Liver (tissue), 9 donors: ENCODE measurements around the gene NRSN2. TPM values are rescaled to one million over a fixed set of nuclear protein-coding genes. Genes with fewer than 3 reads are reported as not detected.
A peak's percentile ranks its signal among the peaks of the same experiment; 100 is the strongest.

Source experiments
- DNase-seq: peaks from one replicate; pipeline ENCODE4 v3.0.0-alpha.2; 2017; ENCODE audit warnings: low spot score
- H3K27ac ChIP-seq, 2 donors: one replicate each; pipeline ENCODE4 v1.7.0; 2013; ENCODE audit warnings: inconsistent platforms in 2 of 2, low read length in 2 of 2, control low read depth in 1 of 2, low read depth in 1 of 2, mild to moderate bottlenecking in 1 of 2
- H3K27me3 ChIP-seq, 4 donors: one replicate each; pipeline versions ENCODE4 v1.6.1 to v1.7.0; 2013; ENCODE audit warnings: low read length in 3 of 4, inconsistent platforms in 1 of 4, mild to moderate bottlenecking in 1 of 4, moderate library complexity in 1 of 4; ENCODE audit not compliant: control insufficient read depth in 4 of 4, insufficient read depth in 4 of 4
- H3K36me3 ChIP-seq, 4 donors: one replicate each; pipeline versions ENCODE4 v1.6.1 to v1.7.0; 2013; ENCODE audit warnings: low read length in 3 of 4, mild to moderate bottlenecking in 3 of 4, low read depth in 1 of 4, moderate library complexity in 1 of 4; ENCODE audit not compliant: control insufficient read depth in 4 of 4, insufficient read depth in 3 of 4
- H3K4me1 ChIP-seq, 4 donors: one replicate each; pipeline versions ENCODE4 v1.6.1 to v1.7.0; 2013; ENCODE audit warnings: low read length in 3 of 4, mild to moderate bottlenecking in 3 of 4, moderate library complexity in 1 of 4; ENCODE audit not compliant: control insufficient read depth in 4 of 4, insufficient read depth in 4 of 4
- H3K4me3 ChIP-seq, 3 donors: one replicate each; pipeline versions ENCODE4 v1.6.1 to v1.7.0; 2013; ENCODE audit warnings: low read length in 3 of 3, control low read depth in 1 of 3, low read depth in 1 of 3, mild to moderate bottlenecking in 1 of 3
- H3K9ac ChIP-seq, 2 donors: one replicate each; pipeline ENCODE4 v1.7.0; 2013; ENCODE audit warnings: low read length in 2 of 2, mild to moderate bottlenecking in 2 of 2, moderate library complexity in 2 of 2, control low read depth in 1 of 2, low read depth in 1 of 2
- H3K9me3 ChIP-seq, 4 donors: one replicate each; pipeline versions ENCODE4 v1.6.1 to v1.7.0; 2013; ENCODE audit warnings: low read length in 3 of 4; ENCODE audit not compliant: control insufficient read depth in 4 of 4
- ATF3 ChIP-seq: IDR thresholded peaks from 2 replicates; pipeline ENCODE4 v1.6.1; 2016; ENCODE audit warnings: antibody characterized with exemption
- EGR1 ChIP-seq, 2 donors: IDR thresholded peaks; 2 replicates each; pipeline ENCODE4 v1.6.1; 2016 to 2018; ENCODE audit warnings: antibody characterized with exemption in 2 of 2, low read depth in 2 of 2
- FOXA2 ChIP-seq: IDR thresholded peaks from 2 replicates; pipeline ENCODE4 v1.6.1; 2016; ENCODE audit warnings: antibody characterized with exemption
- GABPA ChIP-seq, 2 donors: IDR thresholded peaks in 1 of 2; conservative IDR thresholded peaks in 1 of 2; 2 replicates each; pipeline ENCODE4 v1.6.1; 2016; ENCODE audit warnings: antibody characterized with exemption in 2 of 2, mild to moderate bottlenecking in 1 of 2, moderate library complexity in 1 of 2
- HNF4A ChIP-seq, 2 donors: conservative IDR thresholded peaks; 2 replicates each; pipeline ENCODE4 v1.6.1; 2016; ENCODE audit warnings: antibody characterized with exemption in 2 of 2, mild to moderate bottlenecking in 2 of 2
- HNF4G ChIP-seq: IDR thresholded peaks from 2 replicates; pipeline ENCODE4 v1.6.1; 2016; ENCODE audit warnings: antibody characterized with exemption
- JUND ChIP-seq, 2 donors: IDR thresholded peaks; 2 replicates each; pipeline ENCODE4 v1.6.1; 2016; ENCODE audit warnings: antibody characterized with exemption in 2 of 2
- MAX ChIP-seq: IDR thresholded peaks from 2 replicates; pipeline ENCODE4 v1.6.1; 2016; ENCODE audit warnings: antibody characterized with exemption
- RAD21 ChIP-seq, 2 donors: IDR thresholded peaks; 2 replicates each; pipeline ENCODE4 v1.6.1; 2016; ENCODE audit warnings: antibody characterized with exemption in 2 of 2, mild to moderate bottlenecking in 2 of 2
- REST ChIP-seq: IDR thresholded peaks from 2 replicates; pipeline ENCODE4 v1.6.1; 2016; ENCODE audit warnings: antibody characterized with exemption, mild to moderate bottlenecking
- SP1 ChIP-seq: IDR thresholded peaks from 2 replicates; pipeline ENCODE4 v1.6.1; 2018; ENCODE audit warnings: antibody characterized with exemption, mild to moderate bottlenecking
- TAF1 ChIP-seq: conservative IDR thresholded peaks from 2 replicates; pipeline ENCODE4 v1.6.1; 2016; ENCODE audit warnings: antibody characterized with exemption, mild to moderate bottlenecking
- WGBS: extraction: QIAGEN DNeasy Blood & Tissue Kit; methylation state at CpG from one replicate; pipeline ENCODE4 v1.1.7; 2013; 5-methylcytosine and 5-hydroxymethylcytosine counted together
- polyA plus RNA-seq, 2 donors: library from polyadenylated mRNA; stranded (reverse) in 1 of 2; unstranded in 1 of 2; fragments of 200-250 nt in 1 of 2; fragments of >200 nt in 1 of 2; fragmentation: Nextera tagmentation in 1 of 2; extraction: Ambion mirVana in 1 of 2; gene quantifications; one replicate each; pipeline versions ENCODE4 v1.2.1 to v1.2.3, GENCODE V29; 2013 to 2015
- total RNA-seq, 2 donors: library from RNA; depleted of rRNA; stranded (reverse); fragments of >200 nt; gene quantifications; one replicate each; pipeline ENCODE4 v1.2.3, GENCODE V29; 2014
- donor health status: healthy.
- donor health status: healthy.
- donor health status: healthy.
- donor health status: healthy.
- donor health status: healthy.

NRSN2 gene
- total and polyA plus RNA-seq, 4 donors: 1.9 to 12.0 (median 4.7) TPM

DNA sequence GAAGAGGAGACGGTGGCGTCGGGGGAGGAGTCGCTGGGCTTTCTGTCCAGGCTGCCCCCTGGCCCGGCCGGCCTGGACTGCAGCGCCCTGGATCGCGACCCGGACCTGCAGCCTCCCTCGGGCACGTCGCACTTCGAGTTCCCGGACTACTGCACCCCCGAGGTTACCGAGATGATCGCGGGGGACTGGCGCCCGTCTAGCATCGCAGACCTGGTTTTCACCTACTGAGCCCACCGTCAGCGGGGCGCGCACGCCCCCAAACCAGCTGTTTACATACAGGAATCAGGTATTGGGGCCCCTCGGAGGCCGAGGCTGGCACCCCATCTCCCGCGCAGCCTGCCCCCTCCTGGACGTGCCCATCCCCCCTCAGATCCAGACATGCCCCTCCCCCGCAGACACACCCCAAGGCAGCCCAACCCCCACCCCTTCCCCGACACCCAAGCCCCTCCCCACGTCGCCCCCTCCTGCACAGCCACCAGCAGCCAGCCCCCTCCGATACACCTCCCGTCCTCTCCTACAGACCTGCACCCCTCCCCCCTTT, 20.2 kb upstream of the NRSN2 start:
- peaks cover 7 to 31% (median 16%) of the 10 kb centered on the region in 4 donors for H3K4me1 ChIP-seq
- TF ChIP-seq FOXA2 (no peak), RAD21 (IDR thresholded peaks at IDR 0.05) (no peak), REST (no peak), JUND (IDR thresholded peaks at IDR 0.05) (no peak), HNF4A (conservative IDR thresholded peaks at IDR 0.05) (no peak), GABPA (IDR thresholded peaks at IDR 0.05 in 1 of 2, conservative IDR thresholded peaks at IDR 0.05 in 1 of 2) (no peak), TAF1 (no peak), ATF3 (no peak), SP1 (no peak), HNF4G (no peak)
- H3K36me3 ChIP-seq: no peaks in the 10 kb centered on the region
- peak overlapping the region; percentile 65 to 88 for H3K27ac ChIP-seq
- WGBS: 2% methylated on average over 38 of the region's 38 CpGs
- no peak for DNase-seq
- H3K9ac ChIP-seq: no peak overlapping the region
- no peaks in the 10 kb centered on the region for H3K9me3 ChIP-seq
- no peaks in the 10 kb centered on the region for H3K27me3 ChIP-seq
- peak overlapping the region in 2 of 3 donors; percentile 51 to 68 for H3K4me3 ChIP-seq

- Histone ChIP-seq H3K27ac (peak overlapping the region; percentile 1 to 88), H3K27me3 (no peaks in the 10 kb centered on the region), H3K9me3 (no peaks in the 10 kb centered on the region), H3K36me3 (no peaks in the 10 kb centered on the region), H3K4me3 (peak overlapping the region in 2 of 3 donors; percentile 44 to 68), H3K9ac (peak overlapping the region in 1 of 2 donors; percentile 15), H3K4me1 (peaks cover 7 to 31% (median 16%) of the 10 kb centered on the region in 4 donors)
- peak; percentile 78 for DNase-seq
- TF ChIP-seq EGR1 (IDR thresholded peaks at IDR 0.05; ENCODE audit: low read depth in 2 of 2): peak; percentile 86 to 90
- peak; percentile 36 for TF ChIP-seq SP1
- no peak for TF ChIP-seq REST
- TF ChIP-seq MAX: peak; percentile 25
- WGBS: 12% methylated on average over 47 of the region's 47 CpGs
These were observed 19.5 kb upstream of the NRSN2 start for GRCh38 chr20:327186-328026.
